Measurements from ENCODE around the gene ECHDC1. TPM values are rescaled to one million over a fixed set of nuclear protein-coding genes. Genes with fewer than 3 reads are reported as not detected.

Gene ECHDC1, protein sequence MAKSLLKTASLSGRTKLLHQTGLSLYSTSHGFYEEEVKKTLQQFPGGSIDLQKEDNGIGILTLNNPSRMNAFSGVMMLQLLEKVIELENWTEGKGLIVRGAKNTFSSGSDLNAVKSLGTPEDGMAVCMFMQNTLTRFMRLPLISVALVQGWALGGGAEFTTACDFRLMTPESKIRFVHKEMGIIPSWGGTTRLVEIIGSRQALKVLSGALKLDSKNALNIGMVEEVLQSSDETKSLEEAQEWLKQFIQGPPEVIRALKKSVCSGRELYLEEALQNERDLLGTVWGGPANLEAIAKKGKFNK
- 67.9 and 82.8 TPM in 2 replicates for total RNA-seq

DNA sequence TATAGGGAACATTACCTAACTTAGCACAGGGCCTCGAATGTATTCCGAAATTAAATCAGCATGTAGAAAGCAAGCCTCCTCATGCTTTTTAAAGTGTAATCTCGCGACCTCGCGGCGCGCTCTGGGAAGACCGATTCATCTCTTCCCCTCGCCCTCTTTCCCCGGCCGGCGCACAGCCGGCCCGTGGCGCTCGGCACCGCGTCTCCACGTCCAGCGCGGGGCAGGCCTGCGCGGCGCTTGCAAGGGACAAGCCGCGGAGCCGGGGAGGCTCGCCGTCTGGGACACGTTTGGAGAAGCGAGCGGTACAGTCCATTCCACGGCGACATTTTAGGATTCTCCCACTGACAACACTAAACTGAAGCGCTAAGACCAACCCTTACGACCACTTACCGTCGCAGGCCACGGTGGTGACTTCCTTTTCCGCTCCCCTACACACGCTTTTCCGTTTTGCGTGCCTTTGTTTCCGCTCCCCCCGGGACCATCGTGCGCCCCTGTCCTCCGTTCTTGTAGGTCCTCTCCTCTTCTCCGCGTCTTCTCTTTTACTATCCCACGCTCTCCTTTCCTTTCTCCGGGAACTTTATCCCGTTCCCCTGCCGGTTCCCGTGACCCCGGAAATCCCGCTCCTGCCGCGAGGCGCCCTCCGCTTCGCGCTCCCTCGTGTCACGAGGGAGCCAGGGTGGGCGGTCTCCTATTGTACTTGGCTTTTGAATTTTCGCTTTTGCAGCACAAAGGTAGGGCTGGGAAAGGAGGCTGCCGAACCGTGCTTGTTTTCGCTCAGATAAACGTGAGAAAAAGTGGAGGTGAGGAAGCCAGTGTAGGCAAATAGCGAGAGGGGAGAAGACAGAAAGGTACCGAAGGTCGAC, at the start of gene ECHDC1:
TSS of gene ECHDC1 (minus strand) at position 664 of the 863 bp plus-strand sequence. CDS start 12,581 bp downstream, outside the sequence.

DNA sequence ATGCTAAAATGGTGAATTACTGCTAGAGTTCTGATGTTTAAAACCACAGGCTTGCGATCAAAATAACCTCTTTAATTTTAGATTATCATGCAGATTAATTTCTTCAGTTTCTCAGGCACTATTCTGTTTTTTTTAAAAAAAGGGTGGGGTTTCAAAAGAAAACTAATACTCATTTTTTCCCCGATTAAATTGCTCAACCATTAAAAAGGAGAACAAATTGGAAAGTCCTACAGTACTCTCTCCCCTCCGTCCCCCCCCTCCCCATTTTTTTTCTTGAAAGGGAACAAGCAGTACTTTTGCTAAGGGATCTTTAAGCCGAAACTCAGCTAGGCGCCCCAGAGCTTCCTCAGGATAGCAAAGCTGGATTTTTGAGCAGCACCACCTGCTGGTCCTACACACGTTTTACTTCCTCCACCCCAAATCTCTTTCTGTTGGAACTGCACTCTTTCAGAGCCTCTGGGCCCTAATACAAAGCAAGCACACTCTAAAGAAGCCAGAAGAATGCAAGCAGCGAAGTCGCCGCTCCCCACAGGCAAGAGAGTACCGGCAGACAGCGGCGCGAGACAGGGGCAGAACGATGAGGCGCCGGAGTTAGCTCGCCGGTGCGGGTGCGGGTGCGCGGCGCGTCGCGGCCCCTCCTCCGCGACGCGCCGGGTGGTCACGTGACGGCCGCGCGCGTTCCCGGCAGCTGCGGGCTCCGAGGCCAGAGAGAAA, 77.1 kb downstream of the ECHDC1 start, which contains the start of gene RNF146:
TSS of gene RNF146 (plus strand) at position 687 of the 714 bp plus-strand sequence. CDS start 13,475 bp downstream, outside the sequence.

Other genes with a start within 250 kb of the ECHDC1 start
- gene RSPO3, start 224.9 kb downstream of the ECHDC1 start, total RNA-seq: under 0.01 and 2.0 TPM in 2 replicates
- 34.1 and 43.1 TPM in 2 replicates for gene RNF146, start 76.7 kb downstream of the ECHDC1 start, total RNA-seq
- gene KIAA0408, start 115.8 kb upstream of the ECHDC1 start, total RNA-seq: 0.38 and 0.85 TPM in 2 replicates
- gene C6orf58, start 233.6 kb upstream of the ECHDC1 start, total RNA-seq: 0.19 TPM in 1 of 2 replicates, not detected in the other